Fibroblast of villous mesenchyme (primary cell): Measurements from ENCODE around the gene NUP205. TPM values are rescaled to one million over a fixed set of nuclear protein-coding genes. Genes with fewer than 3 reads are reported as not detected.
A peak's percentile ranks its signal among the peaks of the same experiment; 100 is the strongest.

Experiments
- DNase-seq: peaks from one replicate; pipeline ENCODE4 v3.0.0-alpha.2; 2010; ENCODE audit warnings: low read depth
- H3K4me3 ChIP-seq: 2 replicates; pipeline ENCODE4 v1.5.1; 2011; ENCODE audit warnings: low read depth, mild to moderate bottlenecking, low read length
- total RNA-seq: library from RNA; depleted of rRNA; stranded (reverse); fragments of >200 nt; gene quantifications from 2 replicates; pipeline ENCODE4 v1.2.3, GENCODE V29; 2012
- TF ChIP-seq, protein P1 (sequence below): IDR thresholded peaks from 2 replicates; pipeline ENCODE4 v1.5.1; 2012; ENCODE audit warnings: low read depth, mild to moderate bottlenecking, low read length; ENCODE audit not compliant: insufficient read depth

NUP205 gene
- total RNA-seq, 1 donor: 75.6 TPM

DNA sequence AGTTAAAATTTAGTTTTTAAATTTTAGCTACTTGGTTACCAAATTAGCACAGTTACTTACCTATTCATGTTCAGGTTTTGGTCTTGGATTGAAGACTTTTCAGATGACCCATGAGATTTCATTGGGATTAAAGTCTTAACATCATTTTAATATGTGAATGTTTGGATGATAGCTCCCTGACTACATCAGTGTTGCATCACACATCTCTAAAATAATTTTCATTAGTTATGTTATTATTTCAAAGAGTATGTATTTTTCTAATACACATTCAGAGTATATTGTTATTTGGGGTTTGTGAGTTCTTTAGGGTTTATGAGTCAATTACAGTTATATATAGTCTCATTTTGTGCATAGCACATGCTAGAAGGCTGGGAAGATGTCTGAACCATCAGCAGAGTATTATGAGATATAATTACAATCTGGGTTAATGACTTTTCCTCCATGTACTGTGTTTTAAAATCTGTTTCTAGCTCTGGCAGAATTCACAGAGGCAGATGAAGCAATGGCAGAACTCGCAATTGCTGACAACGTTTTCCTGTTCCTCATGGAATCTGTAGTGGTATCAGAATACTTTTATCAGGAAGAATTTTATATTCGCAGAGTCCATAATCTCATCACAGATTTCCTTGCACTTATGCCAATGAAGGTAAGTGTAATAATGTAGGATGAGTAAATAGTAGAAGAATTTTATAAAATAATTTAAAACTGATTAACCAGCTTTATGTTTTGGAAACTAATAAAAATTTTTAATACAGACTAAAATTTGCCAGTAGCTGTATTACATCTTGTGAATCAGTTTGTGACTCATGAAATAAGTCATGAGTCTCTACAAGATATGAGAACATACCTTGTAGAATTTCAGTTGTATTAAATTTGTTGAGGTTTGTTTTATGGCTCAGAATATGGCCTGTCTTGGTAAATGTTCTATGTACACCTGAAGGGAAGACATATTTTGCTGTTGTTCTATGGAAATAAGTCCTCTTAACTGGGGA is 26.9 kb downstream of the NUP205 start:
- no peak overlapping the region for H3K4me3 ChIP-seq
- TF ChIP-seq, protein P1, sequence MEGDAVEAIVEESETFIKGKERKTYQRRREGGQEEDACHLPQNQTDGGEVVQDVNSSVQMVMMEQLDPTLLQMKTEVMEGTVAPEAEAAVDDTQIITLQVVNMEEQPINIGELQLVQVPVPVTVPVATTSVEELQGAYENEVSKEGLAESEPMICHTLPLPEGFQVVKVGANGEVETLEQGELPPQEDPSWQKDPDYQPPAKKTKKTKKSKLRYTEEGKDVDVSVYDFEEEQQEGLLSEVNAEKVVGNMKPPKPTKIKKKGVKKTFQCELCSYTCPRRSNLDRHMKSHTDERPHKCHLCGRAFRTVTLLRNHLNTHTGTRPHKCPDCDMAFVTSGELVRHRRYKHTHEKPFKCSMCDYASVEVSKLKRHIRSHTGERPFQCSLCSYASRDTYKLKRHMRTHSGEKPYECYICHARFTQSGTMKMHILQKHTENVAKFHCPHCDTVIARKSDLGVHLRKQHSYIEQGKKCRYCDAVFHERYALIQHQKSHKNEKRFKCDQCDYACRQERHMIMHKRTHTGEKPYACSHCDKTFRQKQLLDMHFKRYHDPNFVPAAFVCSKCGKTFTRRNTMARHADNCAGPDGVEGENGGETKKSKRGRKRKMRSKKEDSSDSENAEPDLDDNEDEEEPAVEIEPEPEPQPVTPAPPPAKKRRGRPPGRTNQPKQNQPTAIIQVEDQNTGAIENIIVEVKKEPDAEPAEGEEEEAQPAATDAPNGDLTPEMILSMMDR: no peak
- no peak for DNase-seq

DNA sequence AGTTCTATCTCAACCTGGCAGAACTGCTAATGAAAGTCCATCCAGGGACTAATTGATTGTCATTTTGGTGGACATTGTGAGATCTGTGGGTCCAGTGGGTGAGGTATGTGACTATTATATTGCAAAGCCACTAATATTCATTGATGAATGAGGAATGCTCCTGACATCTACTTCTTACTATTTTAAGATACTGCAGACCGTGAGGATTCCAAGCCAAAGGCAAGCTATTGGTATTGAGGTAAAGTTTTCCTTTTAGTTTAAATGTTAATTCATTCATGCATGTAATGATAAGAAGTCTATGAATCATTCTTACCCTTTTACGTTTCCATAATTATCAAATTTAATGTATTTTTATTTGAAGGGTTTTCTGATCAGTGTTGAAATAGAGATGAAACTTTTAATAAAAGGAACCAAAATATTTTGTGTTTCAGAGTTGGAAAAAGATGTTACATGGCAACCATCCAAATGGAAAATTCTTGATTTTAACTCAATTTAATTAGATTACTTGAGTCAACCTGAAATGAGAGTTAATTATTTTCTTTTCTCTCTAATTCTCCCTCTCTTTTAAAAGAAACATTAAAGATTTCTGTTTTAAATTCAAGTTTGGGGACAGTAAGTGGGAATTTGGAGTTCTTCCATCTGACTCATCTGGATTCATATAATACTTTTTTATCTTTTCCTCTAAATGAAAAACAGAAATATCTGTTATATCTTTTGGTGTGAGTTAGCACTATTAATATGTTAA is 39.6 kb downstream of the NUP205 start:
- peak; percentile 5 for DNase-seq
- no peak overlapping the region for H3K4me3 ChIP-seq

DNA sequence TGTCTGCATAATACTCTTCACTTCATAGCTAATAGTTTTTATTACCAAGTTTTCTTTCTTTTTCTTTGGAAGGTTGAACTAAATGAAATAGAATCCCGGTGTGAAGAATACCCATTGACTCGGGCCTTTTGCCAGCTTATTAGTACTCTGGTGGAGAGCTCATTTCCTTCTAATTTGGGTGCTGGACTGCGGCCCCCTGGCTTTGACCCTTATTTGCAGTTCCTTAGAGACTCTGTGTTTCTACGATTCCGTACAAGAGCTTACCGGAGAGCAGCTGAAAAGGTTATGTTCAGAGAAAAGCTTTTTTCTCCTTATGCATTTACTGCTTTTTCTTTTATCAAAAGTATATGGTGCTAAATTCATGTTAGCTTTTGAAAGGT is 40.2 kb downstream of the NUP205 start:
- H3K4me3 ChIP-seq: no peak overlapping the region
- TF ChIP-seq, protein P1: no peak
- peak; percentile 3 for DNase-seq

More for the DNA sequence above, 39.6 kb downstream of the NUP205 start:
- TF ChIP-seq, protein P1: no peak

DNA sequence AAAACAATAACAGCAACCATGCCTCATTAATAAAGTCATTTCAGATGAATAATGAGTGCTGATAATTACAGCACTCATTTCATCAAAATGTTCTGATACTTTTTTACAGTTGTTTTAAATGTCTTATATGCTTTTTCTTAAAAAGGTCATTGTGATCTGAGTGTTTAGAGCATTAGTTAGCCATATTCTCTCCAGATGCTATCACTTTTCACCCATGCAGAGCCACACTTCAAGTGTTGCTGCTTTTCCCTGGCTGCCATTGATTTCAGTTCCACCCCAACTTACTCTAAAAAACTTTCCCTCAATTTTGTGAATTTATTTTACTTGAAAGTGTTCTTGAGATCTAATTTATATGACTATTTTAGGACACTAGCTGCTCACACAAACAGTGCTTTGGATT is 41.8 kb downstream of the NUP205 start:
- peak; percentile 25 for DNase-seq
- no peak overlapping the region for H3K4me3 ChIP-seq

DNA sequence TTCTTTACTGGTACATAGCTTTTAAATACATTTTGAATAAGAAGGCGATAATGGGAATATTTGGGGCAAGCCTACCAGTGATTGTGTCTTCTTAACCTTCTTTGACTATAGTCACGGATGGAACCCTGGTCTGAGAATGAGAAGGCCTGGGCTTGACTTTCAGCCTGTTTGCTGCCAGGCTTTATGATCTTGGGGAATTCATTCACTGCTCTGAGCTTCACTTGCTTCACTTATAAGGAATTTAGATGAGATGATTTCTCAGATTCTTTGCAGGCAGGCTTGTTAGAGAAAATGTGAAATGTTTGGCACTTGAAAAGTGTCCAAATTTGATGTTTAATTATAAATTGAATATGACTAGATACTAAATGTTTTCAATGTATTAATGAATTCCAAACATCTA is 42.5 kb downstream of the NUP205 start:
- no peak overlapping the region for H3K4me3 ChIP-seq
- TF ChIP-seq, protein P1: no peak
- no peak for DNase-seq

More for the DNA sequence above, 41.8 kb downstream of the NUP205 start:
- TF ChIP-seq, protein P1: no peak

DNA sequence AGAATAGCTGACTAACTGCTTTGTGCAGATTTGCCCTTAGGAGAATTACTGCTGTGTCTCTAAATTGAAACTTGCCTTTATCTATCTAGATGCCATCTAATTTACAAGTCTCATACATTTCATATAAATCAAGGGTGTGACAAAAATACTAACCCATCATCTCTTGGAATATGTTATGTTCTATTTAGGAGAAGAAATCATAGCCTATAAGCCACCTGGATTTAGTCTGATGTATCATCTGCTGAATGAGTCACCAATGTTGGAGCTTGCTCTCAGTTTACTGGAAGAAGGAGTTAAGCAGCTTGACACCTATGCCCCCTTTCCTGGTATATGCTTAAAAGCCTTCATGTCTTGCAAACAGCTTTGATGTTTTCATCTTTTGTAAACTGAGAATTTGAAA is 43.5 kb downstream of the NUP205 start:
- DNase-seq: peak; percentile 36
- no peak overlapping the region for H3K4me3 ChIP-seq
- TF ChIP-seq, protein P1: no peak
